Activated naive CD4-positive, alpha-beta T cell treated with anti-CD3 and anti-CD28 coated beads for 36 hours (primary cell): ENCODE results near the gene CYP3A5. TPM values are rescaled to one million over a fixed set of nuclear protein-coding genes. Genes with fewer than 3 reads are reported as not detected.
A peak's percentile ranks its signal among the peaks of the same experiment; 100 is the strongest.

ENCODE experiments used
- CTCF ChIA-PET: fragments of 350-600 bp; sonication (Branson Sonifier 250); formaldehyde crosslinking; loops from one replicate; lab custom pipeline; 2021; ENCODE audit warnings: antibody characterized with exemption; lab: Charles Lee
- DNase-seq: peaks from one replicate; pipeline ENCODE4 v3.0.0-alpha.2; 2020
- H3K27ac Mint-ChIP-seq: one replicate; pipeline ENCODE4 v1.8.0; 2021; ENCODE audit warnings: mild to moderate bottlenecking, mixed read lengths
- H3K27me3 Mint-ChIP-seq: one replicate; pipeline ENCODE4 v1.8.0; 2021; ENCODE audit warnings: low read depth, mixed read lengths
- H3K36me3 Mint-ChIP-seq: one replicate; pipeline ENCODE4 v1.8.0; 2021; ENCODE audit warnings: low read depth, mixed read lengths
- H3K4me1 Mint-ChIP-seq: one replicate; pipeline ENCODE4 v1.8.0; 2021; ENCODE audit warnings: low read depth, mixed read lengths
- H3K4me3 Mint-ChIP-seq: one replicate; pipeline ENCODE4 v1.8.0; 2021; ENCODE audit warnings: mild to moderate bottlenecking, moderate library complexity, mixed read lengths
- H3K9me3 Mint-ChIP-seq: one replicate; pipeline ENCODE4 v1.8.0; 2021; ENCODE audit warnings: mixed read lengths
- intact Hi-C: fragments of 100-400 bp; cut with micrococcal nuclease; formaldehyde crosslinking; loops from one replicate; pipeline ENCODE4 v1.15.1; 2023
- total RNA-seq, 2 experiments: library from RNA; stranded (reverse); gene quantifications; one replicate each; pipeline ENCODE4 v1.2.3, GENCODE V29; 2021

Gene CYP3A5
- total RNA-seq, 2 experiments from 2014 or later: 0.86 TPM

DNA sequence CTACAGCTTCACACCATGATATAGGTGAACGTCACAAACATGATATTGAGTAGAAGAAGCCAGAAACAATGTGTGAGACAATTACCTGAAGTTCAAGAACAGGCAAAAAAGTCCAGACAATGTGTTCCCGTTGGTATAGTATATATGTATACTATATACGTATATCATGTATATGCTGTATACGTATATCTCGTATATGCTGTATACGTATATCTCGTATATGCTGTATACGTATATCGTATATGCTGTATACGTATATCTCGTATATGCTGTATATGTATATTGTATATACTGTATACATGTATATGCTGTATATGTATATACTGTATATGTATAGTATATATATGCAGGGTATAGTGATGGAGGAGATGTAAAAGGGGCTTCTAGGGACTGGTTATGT, 52.3 kb downstream of the CYP3A5 start:
- Mint-ChIP-seq H3K27me3 (no peaks in the 10 kb centered on the region), H3K4me1 (peaks cover 76% of the 10 kb centered on the region), H3K4me3 (no peak overlapping the region), H3K36me3 (peaks cover 82% of the 10 kb centered on the region), H3K27ac (peak overlapping the region; percentile 17), H3K9me3 (no peaks in the 10 kb centered on the region)
- no peak for DNase-seq
- CTCF ChIA-PET: no interaction called here
- intact Hi-C loops: no loop called here

DNA sequence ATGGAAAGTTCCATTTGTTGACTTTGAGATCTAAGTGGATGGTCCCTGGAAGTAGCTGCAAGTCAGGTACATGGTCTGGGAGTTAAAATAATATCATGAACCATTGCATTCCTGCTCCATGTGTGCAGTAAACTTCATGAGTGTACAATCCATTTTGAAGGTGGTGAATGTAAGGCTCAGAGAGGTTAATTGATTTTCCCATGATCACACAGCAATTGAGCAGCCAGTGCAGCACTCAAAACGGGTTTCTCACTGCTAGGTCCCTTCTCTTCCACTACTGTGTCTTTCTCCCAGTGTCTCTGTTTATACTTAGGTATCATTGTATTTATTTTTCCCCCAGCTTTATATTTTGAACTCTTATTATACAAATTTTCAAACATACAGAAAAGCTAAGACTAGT, 53.1 kb downstream of the CYP3A5 start:
- intact Hi-C loops: no loop called here
- Mint-ChIP-seq H3K27me3 (no peaks in the 10 kb centered on the region), H3K36me3 (peaks cover 81% of the 10 kb centered on the region), H3K4me1 (peaks cover 73% of the 10 kb centered on the region), H3K27ac (peak overlapping the region; percentile 96), H3K9me3 (no peaks in the 10 kb centered on the region), H3K4me3 (peak overlapping the region; percentile 91)
- no peak for DNase-seq
- CTCF ChIA-PET: no interaction called here

DNA sequence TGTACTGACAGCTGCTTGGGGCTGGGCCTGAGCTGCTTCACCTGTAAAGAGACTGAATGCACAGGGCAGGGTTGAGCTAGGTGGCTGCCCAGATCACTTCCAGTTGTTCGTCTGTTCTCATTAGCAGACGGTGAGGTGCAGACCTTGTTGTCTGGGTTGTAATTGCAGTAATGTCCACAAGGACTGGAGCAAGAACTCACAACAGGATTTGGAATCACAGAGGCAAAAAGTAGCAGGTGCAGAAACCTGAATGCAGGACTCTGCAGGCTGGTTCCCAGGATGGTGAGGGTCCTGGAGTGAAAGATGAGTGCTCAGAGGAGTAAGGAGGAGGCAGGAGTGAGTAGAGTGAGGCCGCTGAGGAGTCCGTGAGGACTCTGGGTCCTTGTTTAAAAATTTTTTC, 53.8 kb downstream of the CYP3A5 start:
- no peak for DNase-seq
- H3K9me3 Mint-ChIP-seq: no peaks in the 10 kb centered on the region
- H3K4me1 Mint-ChIP-seq: peaks cover 71% of the 10 kb centered on the region
- no peaks in the 10 kb centered on the region for H3K27me3 Mint-ChIP-seq
- CTCF ChIA-PET: no interaction called here
- intact Hi-C loops: no loop called here
- H3K36me3 Mint-ChIP-seq: peaks cover 82% of the 10 kb centered on the region
- H3K4me3 Mint-ChIP-seq: peak overlapping the region; percentile 91
- peak overlapping the region; percentile 96 for H3K27ac Mint-ChIP-seq

DNA sequence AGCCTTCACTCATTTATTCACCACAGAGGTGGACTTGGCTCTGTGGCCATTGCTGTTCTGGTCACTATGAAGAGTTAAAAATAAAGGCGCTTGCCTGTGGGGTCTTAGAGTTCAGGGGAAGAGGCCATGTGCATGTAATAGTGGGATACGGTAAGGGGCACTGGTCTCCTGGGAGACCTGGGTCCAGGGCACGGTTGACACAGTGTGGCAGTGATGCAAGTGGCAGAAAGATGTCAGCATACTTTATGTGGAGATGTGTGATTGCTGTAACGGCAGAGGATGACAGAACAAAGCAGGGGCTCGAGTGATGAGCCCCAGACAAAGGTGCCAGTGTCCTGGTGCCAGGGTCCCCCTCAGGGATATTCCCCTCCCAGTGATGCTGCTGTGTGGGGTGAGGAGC, 54.5 kb downstream of the CYP3A5 start:
- CTCF ChIA-PET: interaction anchor here (1.0 kb wide), 1 partner anchor 215 kb away, joined by 4 read pairs; no protein-coding TSS in a partner anchor
- Mint-ChIP-seq H3K9me3 (no peaks in the 10 kb centered on the region), H3K27ac (peak overlapping the region; percentile 96), H3K4me1 (peaks cover 65% of the 10 kb centered on the region), H3K36me3 (peaks cover 78% of the 10 kb centered on the region), H3K4me3 (peak overlapping the region; percentile 91), H3K27me3 (no peaks in the 10 kb centered on the region)
- DNase-seq: no peak
- intact Hi-C loops: no loop called here

DNA sequence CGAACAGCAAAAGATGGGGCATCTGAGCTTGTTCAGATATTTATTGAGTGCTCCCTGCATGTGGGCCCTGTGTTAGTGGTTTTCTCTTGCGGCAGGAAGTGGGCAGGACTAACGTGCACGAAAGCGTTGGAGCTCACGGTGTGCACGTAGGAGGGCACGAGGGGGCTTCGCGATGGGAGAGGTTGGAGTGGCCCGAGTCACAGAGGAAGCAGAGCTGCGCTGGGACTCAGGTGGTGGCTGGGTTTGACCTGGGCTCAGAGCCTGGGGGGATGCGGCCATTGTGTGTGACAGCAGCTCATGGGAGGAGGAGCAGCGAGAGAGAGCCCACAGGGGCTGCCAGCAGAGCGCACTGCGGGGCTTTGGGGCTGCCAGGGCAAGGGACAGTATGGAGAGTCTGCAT, 55.3 kb downstream of the CYP3A5 start:
- CTCF ChIA-PET: interaction anchor here (0.6 to 1.0 kb wide), 5 partner anchors 99 to 411 kb away, joined by 3 to 4 read pairs (median 3); no protein-coding TSS in a partner anchor
- Mint-ChIP-seq H3K4me3 (peak overlapping the region; percentile 91), H3K27me3 (no peaks in the 10 kb centered on the region), H3K27ac (peak overlapping the region; percentile 96), H3K36me3 (peaks cover 77% of the 10 kb centered on the region), H3K4me1 (peaks cover 59% of the 10 kb centered on the region), H3K9me3 (no peaks in the 10 kb centered on the region)
- intact Hi-C loops: loop anchor here (1.0 kb wide), 2 partner anchors 8 to 152 kb away; partner anchors contain the start of genes ZNF789 and ZSCAN25
- peak; percentile 87 for DNase-seq

DNA sequence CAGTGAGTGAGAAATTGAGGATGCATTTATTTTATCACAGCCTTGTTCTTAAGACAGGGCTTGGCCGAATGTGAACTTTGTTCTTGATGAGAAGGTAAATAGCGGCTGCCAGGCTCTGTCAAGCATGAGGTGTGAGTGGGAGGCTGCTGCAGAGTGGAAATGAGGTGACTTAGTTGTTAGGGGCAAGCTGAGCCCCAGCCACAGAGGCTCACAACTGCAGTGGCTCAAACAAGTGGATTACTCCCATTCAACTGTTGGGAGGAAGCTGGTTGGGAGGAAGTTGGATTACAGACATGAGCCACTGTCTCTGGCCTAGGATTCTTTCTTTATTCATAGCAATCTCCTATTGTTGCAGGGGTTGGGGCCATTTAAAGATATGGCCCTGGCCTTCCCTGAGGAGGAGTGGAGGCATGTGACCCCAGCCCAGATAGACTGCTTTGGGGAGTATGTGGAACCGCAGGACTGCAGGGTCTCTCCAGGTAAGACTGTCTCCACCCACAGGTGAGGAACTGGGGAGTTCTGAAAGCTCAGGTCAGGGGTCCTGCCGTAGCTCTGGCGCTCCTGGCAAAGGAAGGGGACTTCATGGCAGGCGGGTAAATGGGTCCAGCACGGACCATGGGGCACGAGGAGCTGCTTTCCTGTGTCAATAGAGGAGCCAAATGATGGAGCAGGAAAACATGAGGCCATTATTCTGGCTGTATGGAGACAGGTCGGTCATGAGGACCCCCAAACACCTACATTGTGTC, 55.9 kb downstream of the CYP3A5 start:
- no peaks in the 10 kb centered on the region for H3K9me3 Mint-ChIP-seq

DNA sequence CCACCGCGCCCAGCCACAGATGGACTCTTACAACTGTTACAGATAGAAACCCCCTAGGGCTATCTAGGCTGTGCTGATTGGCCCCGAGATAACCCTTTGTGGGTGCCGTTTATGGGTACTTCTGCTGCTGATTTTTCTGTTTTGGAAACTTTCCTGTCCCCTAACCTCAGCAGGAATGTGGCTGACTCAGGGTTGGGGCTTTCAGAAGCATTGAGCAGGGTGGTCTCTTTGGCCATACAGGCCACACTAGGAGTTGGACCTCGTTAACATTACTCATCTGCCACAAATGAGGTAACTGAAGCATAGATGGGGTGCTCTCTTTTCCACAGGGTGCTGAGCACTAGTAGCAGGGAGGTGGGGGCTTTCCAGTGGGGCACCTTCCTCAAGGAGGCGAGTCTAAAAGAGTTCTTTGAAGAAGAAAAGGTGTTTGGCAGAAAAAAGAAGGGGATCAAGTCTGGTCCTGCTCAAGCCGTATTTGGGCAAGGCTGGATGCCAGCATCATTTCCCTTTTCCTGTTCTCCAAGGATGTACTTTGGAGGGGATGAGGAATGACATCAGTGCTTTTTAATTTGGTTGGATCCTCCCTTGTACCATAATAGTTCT, 56.6 kb downstream of the CYP3A5 start:
- CTCF ChIA-PET: no interaction called here
- H3K36me3 Mint-ChIP-seq: peaks cover 79% of the 10 kb centered on the region
- intact Hi-C loops: loop anchor here (1.0 kb wide), 1 partner anchor 14 kb away; no protein-coding TSS in a partner anchor
- H3K27me3 Mint-ChIP-seq: no peaks in the 10 kb centered on the region
- no peaks in the 10 kb centered on the region for H3K9me3 Mint-ChIP-seq
- peak overlapping the region; percentile 91 for H3K4me3 Mint-ChIP-seq
- peak overlapping the region; percentile 96 for H3K27ac Mint-ChIP-seq
- DNase-seq: peak; percentile 56
- peaks cover 69% of the 10 kb centered on the region for H3K4me1 Mint-ChIP-seq

More for the DNA sequence above, 55.9 kb downstream of the CYP3A5 start:
- peak overlapping the region; percentile 91 for H3K4me3 Mint-ChIP-seq
- intact Hi-C loops: loop anchor here (1.0 kb wide), 3 partner anchors 8 to 152 kb away; partner anchors contain the start of genes ZNF789 and ZSCAN25
- peak overlapping the region; percentile 96 for H3K27ac Mint-ChIP-seq
- H3K27me3 Mint-ChIP-seq: no peaks in the 10 kb centered on the region
- peaks cover 79% of the 10 kb centered on the region for H3K36me3 Mint-ChIP-seq
- peak; percentile 67 for DNase-seq
- H3K4me1 Mint-ChIP-seq: peaks cover 62% of the 10 kb centered on the region
- CTCF ChIA-PET: interaction anchor here (0.7 to 1.0 kb wide), 3 partner anchors 98 to 412 kb away, joined by 3 read pairs; no protein-coding TSS in a partner anchor

DNA sequence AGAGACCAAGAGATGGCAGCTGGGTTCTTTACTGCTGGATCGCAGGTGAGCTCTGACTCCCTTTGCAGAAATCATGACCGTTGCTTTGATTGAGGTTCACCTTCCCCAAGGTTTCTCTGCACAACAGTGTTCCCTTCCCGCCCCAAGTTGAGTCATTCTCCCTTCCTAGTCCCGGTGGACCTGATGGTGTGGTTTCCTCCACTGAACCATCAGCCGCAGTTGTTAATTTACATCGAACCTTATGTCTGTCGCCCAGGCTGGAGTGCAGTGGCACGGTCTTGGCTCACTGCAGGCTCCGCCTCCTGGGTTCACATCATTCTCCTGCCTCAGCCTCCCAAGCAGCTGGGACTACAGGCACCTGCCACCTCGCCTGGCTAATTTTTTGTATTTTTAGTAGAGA, 57.2 kb downstream of the CYP3A5 start:
- intact Hi-C loops: no loop called here
- no peak overlapping the region for H3K4me3 Mint-ChIP-seq
- DNase-seq: no peak
- CTCF ChIA-PET: interaction anchor here (0.9 kb wide), 2 partner anchors 8 to 97 kb away, joined by 3 read pairs; no protein-coding TSS in a partner anchor
- no peaks in the 10 kb centered on the region for H3K27me3 Mint-ChIP-seq
- peaks cover 75% of the 10 kb centered on the region for H3K4me1 Mint-ChIP-seq
- H3K27ac Mint-ChIP-seq: peak overlapping the region; percentile 96
- H3K36me3 Mint-ChIP-seq: peaks cover 79% of the 10 kb centered on the region
- no peaks in the 10 kb centered on the region for H3K9me3 Mint-ChIP-seq

DNA sequence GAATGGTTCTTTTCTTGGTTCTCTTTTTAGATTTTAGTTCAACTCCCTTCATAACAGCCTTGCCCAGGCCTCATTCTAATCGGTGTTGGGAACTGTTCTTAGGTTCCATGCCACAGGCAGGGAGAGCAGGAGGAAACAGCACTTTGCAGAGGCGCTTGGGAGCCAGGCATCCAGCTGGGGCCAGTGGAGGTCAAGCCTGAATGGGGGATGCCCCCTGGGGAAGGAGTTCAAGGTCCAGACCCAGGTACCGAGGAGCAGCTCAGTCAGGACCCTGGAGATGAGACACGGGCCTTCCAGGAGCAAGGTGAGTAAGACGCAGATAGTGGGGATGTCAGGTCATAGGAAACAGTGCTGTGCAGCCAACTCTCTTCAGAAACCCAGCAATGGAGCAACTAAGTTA, 58.5 kb downstream of the CYP3A5 start:
- intact Hi-C loops: no loop called here
- peak overlapping the region; percentile 96 for H3K27ac Mint-ChIP-seq
- H3K4me1 Mint-ChIP-seq: peaks cover 70% of the 10 kb centered on the region
- no peaks in the 10 kb centered on the region for H3K27me3 Mint-ChIP-seq
- CTCF ChIA-PET: interaction anchor here (1.0 kb wide), 1 partner anchor 9 kb away, joined by 3 read pairs; no protein-coding TSS in a partner anchor
- H3K9me3 Mint-ChIP-seq: no peaks in the 10 kb centered on the region
- peaks cover 72% of the 10 kb centered on the region for H3K36me3 Mint-ChIP-seq
- DNase-seq: no peak
- no peak overlapping the region for H3K4me3 Mint-ChIP-seq

DNA sequence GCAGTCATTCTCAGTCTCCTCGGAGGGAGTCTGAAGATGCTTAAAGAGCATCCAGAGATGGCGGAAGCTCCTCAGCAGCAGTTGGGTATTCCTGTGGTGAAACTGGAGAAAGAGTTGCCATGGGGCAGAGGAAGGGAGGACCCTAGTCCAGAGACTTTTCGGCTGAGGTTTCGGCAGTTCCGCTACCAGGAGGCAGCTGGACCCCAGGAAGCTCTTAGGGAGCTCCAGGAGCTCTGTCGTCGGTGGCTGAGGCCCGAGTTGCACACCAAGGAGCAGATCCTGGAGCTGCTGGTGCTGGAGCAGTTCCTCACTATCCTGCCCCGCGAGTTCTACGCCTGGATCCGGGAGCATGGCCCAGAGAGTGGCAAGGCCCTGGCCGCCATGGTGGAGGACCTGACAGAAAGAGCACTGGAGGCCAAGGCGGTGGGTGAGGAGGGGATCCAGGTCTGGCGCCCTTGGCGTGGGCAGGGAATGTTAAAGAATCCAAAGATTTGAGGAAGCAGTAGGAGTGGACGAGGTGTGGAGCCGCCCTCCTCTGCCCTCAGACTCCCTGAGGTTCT, 60.1 kb downstream of the CYP3A5 start:
- H3K27ac Mint-ChIP-seq: peak overlapping the region; percentile 92
- H3K4me1 Mint-ChIP-seq: peaks cover 61% of the 10 kb centered on the region
- DNase-seq: no peak
- intact Hi-C loops: no loop called here
- no peaks in the 10 kb centered on the region for H3K27me3 Mint-ChIP-seq
- no peaks in the 10 kb centered on the region for H3K9me3 Mint-ChIP-seq
- H3K36me3 Mint-ChIP-seq: peaks cover 57% of the 10 kb centered on the region
- no peak overlapping the region for H3K4me3 Mint-ChIP-seq
- CTCF ChIA-PET: no interaction called here

DNA sequence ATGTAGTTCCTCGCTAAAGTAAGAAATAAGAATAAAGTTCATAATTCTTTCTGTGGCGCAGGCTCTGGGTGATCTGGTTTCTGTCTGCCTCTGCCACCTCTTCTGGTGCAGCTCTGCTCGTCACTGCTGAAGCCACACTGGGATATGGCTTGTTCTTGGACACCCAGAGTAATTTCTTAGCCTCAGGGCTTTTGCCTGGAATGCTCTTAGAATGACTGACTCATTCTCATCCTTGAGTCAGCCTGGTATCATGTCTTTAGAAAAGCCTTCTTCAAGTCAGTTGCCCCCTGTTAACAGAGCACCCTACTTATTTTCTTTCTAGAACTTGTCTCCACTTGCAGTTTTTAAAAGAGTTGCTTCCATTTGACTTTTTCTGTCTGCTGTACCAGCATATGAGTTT, 61.1 kb downstream of the CYP3A5 start:
- Mint-ChIP-seq H3K27ac (peak overlapping the region; percentile 92), H3K9me3 (no peaks in the 10 kb centered on the region), H3K36me3 (peaks cover 48% of the 10 kb centered on the region), H3K4me3 (peak overlapping the region; percentile 95), H3K4me1 (peaks cover 52% of the 10 kb centered on the region), H3K27me3 (no peaks in the 10 kb centered on the region)
- CTCF ChIA-PET: no interaction called here
- no peak for DNase-seq
- intact Hi-C loops: no loop called here

DNA sequence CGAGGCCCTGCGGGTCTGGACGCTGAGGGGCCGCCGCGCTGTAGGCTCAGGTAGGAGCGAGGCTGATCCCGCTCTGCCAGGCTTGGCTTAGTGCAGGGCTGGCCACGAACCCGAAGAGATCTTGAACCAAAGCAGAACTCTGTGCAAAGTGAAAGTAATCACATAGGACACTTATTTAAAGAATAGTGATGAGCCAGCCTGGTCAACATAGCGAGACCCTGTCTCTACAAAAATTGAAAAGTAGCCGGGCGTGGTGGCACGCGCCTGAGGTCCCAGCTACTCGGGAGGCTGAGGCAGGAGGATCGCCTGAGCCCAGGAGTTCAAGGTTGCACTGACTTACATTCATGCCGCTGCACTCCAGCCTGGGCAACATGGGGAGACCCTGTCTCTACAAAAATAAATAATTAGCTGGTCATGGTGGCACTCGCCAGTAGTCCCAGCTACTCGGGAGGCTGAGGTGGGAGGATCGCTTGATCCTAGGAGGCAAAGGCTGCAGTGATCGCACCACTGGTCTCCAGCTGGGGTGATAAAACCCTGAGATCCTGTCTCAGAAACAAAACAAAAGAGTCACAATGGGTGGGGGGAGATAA, 62.5 kb downstream of the CYP3A5 start:
- no peak for DNase-seq
- Mint-ChIP-seq H3K4me1 (peaks cover 37% of the 10 kb centered on the region), H3K36me3 (peaks cover 33% of the 10 kb centered on the region), H3K9me3 (no peaks in the 10 kb centered on the region), H3K27ac (peak overlapping the region; percentile 92), H3K27me3 (no peaks in the 10 kb centered on the region), H3K4me3 (peak overlapping the region; percentile 95)
- intact Hi-C loops: loop anchor here (2.0 kb wide), 2 partner anchors 54 to 144 kb away; partner anchors contain the start of gene ZNF789
- CTCF ChIA-PET: interaction anchor here (0.7 to 2.4 kb wide), 5 partner anchors 13 to 299 kb away, joined by 3 to 8 read pairs (median 3); no protein-coding TSS in a partner anchor
